GM23248 (cell line): Measurements from ENCODE around the gene C10orf105. TPM values are rescaled to one million over a fixed set of nuclear protein-coding genes. Genes with fewer than 3 reads are reported as not detected.

Source experiments
- DNase-seq: peaks from one replicate; pipeline ENCODE4 v3.0.0-alpha.2; 2015
- H2AFZ ChIP-seq: fragments of 200-600 bp; sonication (generic); 2 replicates; pipeline ENCODE4 v1.6.1; 2016; ENCODE audit warnings: antibody characterized with exemption
- H3F3A ChIP-seq: fragments of 200-600 bp; sonication (generic); 2 replicates; pipeline ENCODE4 v1.6.1; 2016; ENCODE audit warnings: mild to moderate bottlenecking, antibody characterized with exemption, mixed run types; ENCODE audit not compliant: insufficient read depth
- H3K27ac ChIP-seq: fragments of 200-600 bp; sonication (generic); 2 replicates; pipeline ENCODE4 v1.5.1; 2016; ENCODE audit warnings: mild to moderate bottlenecking
- H3K27me3 ChIP-seq: fragments of 200-600 bp; sonication (generic); replicated peaks from 2 replicates; pipeline ENCODE4 v1.6.1; 2016; ENCODE audit warnings: mild to moderate bottlenecking; ENCODE audit not compliant: insufficient read depth
- H3K36me3 ChIP-seq: fragments of 200-600 bp; sonication (generic); 2 replicates; pipeline ENCODE4 v1.6.1; 2016; ENCODE audit warnings: low read depth, mild to moderate bottlenecking
- H3K4me1 ChIP-seq: fragments of 200-600 bp; sonication (generic); 2 replicates; pipeline ENCODE4 v1.6.1; 2016; ENCODE audit warnings: mild to moderate bottlenecking; ENCODE audit not compliant: insufficient read depth
- H3K4me2 ChIP-seq: fragments of 200-600 bp; sonication (generic); one replicate; pipeline ENCODE4 v1.6.1; 2016; ENCODE audit warnings: mild to moderate bottlenecking; ENCODE audit not compliant: unreplicated experiment
- H3K4me3 ChIP-seq: fragments of 200-600 bp; sonication (generic); 2 replicates; pipeline ENCODE4 v1.5.1; 2016; ENCODE audit warnings: mild to moderate bottlenecking
- H3K79me2 ChIP-seq: fragments of 200-600 bp; sonication (generic); 2 replicates; pipeline ENCODE4 v1.6.1; 2016; ENCODE audit warnings: mild to moderate bottlenecking; ENCODE audit not compliant: insufficient read depth
- H3K9ac ChIP-seq: fragments of 200-600 bp; sonication (generic); 2 replicates; pipeline ENCODE4 v1.6.1; 2016; ENCODE audit warnings: mild to moderate bottlenecking
- H3K9me2 ChIP-seq: fragments of 200-600 bp; sonication (generic); 2 replicates; pipeline ENCODE4 v1.6.1; 2016; ENCODE audit warnings: mixed run types, mild to moderate bottlenecking, moderate library complexity; ENCODE audit not compliant: insufficient read depth
- H3K9me3 ChIP-seq: fragments of 200-600 bp; sonication (generic); one replicate; pipeline ENCODE4 v1.6.1; 2017; ENCODE audit warnings: low read depth
- H4K20me1 ChIP-seq: fragments of 200-600 bp; sonication (generic); 2 replicates; pipeline ENCODE4 v1.6.0; 2016; ENCODE audit not compliant: insufficient read depth
- EZH2 ChIP-seq: fragments of 200-600 bp; sonication (generic); IDR thresholded peaks from 2 replicates; pipeline ENCODE4 v1.6.1; 2018; ENCODE audit warnings: antibody characterized with exemption, mild to moderate bottlenecking; ENCODE audit not compliant: insufficient read depth, poor library complexity, severe bottlenecking
- EZH2phosphoT487 ChIP-seq: fragments of 200-600 bp; sonication (generic); IDR thresholded peaks from 2 replicates; pipeline ENCODE4 v1.6.1; 2018; ENCODE audit warnings: antibody characterized with exemption, moderate library complexity, mild to moderate bottlenecking, low read depth; ENCODE audit not compliant: insufficient read depth
- WGBS, 2 experiments: methylation state at CpG; one replicate each; pipeline ENCODE4 v1.1.6; 2015 to 2017; ENCODE audit warnings: low lambda C conversion rate in 2 of 2, low coverage in 1 of 2; ENCODE audit errors: missing lambda C conversion rate in 2 of 2; 5-methylcytosine and 5-hydroxymethylcytosine counted together
- in situ Hi-C: fragments of 300-500 bp; cut with MboI; formaldehyde crosslinking; loops from 2 replicates; pipeline ENCODE4 v1.15.0; 2020
- polyA plus RNA-seq: library from polyadenylated mRNA; unstranded; fragments of >200 nt; fragmentation: Nextera tagmentation; extraction: Ambion mirVana; gene quantifications from 2 replicates; pipeline ENCODE4 v1.2.1, GENCODE V29; 2016
- total RNA-seq: library from RNA; depleted of rRNA; stranded (reverse); fragments of >200 nt; shearing (Covaris generic); gene quantifications from 2 replicates; pipeline ENCODE4 v1.2.3, GENCODE V29; 2014

Gene C10orf105
- total and polyA plus RNA-seq, 2 experiments from 2014 or later = not detected

DNA sequence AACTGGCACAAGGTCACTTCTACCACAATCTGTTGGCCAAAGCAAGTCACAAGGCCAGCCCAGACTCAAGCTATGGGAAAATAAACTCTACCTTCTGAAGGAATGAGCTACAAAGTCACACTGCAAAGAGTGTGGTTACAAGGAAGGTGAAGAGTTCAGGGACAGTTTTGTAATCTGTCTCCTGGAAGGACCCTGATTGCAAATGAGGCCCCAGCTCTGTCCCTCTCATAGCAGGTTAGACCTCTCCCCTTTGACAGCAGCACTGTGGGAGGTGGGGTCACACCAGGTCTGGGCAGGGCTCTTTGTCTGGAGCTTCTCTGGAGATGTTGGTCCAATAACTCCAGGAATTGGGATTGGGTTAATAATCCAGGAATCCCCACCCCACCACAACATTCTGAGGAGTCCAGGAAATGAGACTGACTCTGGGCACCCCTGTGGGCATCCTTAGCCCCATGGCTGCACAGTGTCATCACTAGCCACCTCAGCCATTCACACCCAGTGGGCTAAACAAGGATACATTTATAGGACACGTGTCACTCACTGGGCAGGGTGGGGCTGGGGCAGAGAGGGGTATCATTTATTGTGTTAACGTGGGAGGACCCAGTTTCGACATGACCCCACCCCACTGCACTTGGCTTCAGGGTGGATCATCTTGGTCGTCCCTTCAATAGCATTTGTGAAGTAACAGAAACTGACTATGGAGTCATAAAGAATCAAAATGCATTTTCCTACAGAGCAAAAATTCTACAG lies 23.7 kb upstream of the C10orf105 start:
- 59 to 72% methylated on average over 4 of the region's 4 CpGs for WGBS, 2 experiments

GRCh38 chr10:71742301-71743088 lies 22.9 kb upstream of the C10orf105 start:
- H4K20me1 ChIP-seq = no peaks in the 10 kb centered on the region
- H3K4me1 ChIP-seq = peaks cover 9% of the 10 kb centered on the region
- no peaks in the 10 kb centered on the region for H3K9me2 ChIP-seq
- H3K79me2 ChIP-seq = no peaks in the 10 kb centered on the region
- DNase-seq = no peak
- H3F3A ChIP-seq = 0 out of 2 replicates have a peak, but pooled peaks cover 5% of the 10 kb centered on the region
- no peaks in the 10 kb centered on the region for H3K9me3 ChIP-seq
- H2AFZ ChIP-seq = no peak overlapping the region
- H3K36me3 ChIP-seq = no peaks in the 10 kb centered on the region
- H3K9ac ChIP-seq = no peak overlapping the region
- TF ChIP-seq EZH2phosphoT487 (no peak), EZH2 (no peak)
- H3K4me3 ChIP-seq = no peak overlapping the region
- in situ Hi-C loops = no loop called here
- 87 to 91% methylated on average over 10 of the region's 10 CpGs for WGBS, 2 experiments
- no peaks in the 10 kb centered on the region for H3K27me3 ChIP-seq
- no peak overlapping the region for H3K4me2 ChIP-seq
- H3K27ac ChIP-seq = no peak overlapping the region

More for the DNA sequence above, 23.7 kb upstream of the C10orf105 start:
- no peak overlapping the region for H3K4me2 ChIP-seq
- no peak for DNase-seq
- H3K27me3 ChIP-seq = no peaks in the 10 kb centered on the region
- no peak overlapping the region for H3K4me3 ChIP-seq
- no peaks in the 10 kb centered on the region for H3K9me3 ChIP-seq
- in situ Hi-C loops = no loop called here
- H2AFZ ChIP-seq = no peak overlapping the region
- H3K79me2 ChIP-seq = no peaks in the 10 kb centered on the region
- no peaks in the 10 kb centered on the region for H4K20me1 ChIP-seq
- H3K27ac ChIP-seq = no peak overlapping the region
- no peaks in the 10 kb centered on the region for H3K9me2 ChIP-seq
- no peak overlapping the region for H3K9ac ChIP-seq
- 0 out of 2 replicates have a peak, but pooled peaks cover under 1% of the 10 kb centered on the region for H3F3A ChIP-seq
- TF ChIP-seq EZH2 (no peak), EZH2phosphoT487 (no peak)
- H3K36me3 ChIP-seq = no peaks in the 10 kb centered on the region
- peaks cover 1% of the 10 kb centered on the region for H3K4me1 ChIP-seq

DNA sequence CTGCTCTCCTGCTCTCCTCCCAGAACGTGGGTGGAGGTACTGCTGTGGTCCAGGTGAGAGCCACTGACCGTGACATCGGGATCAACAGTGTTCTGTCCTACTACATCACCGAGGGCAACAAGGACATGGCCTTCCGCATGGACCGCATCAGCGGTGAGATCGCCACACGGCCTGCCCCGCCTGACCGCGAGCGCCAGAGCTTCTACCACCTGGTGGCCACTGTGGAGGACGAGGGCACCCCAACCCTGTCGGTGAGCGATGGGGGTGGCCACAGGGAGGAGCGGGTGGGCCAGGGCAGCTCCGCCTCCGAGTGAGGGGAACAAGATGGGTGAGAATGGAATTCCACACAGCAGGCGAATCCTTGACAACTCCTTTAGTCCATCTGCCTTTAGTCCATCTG lies 22.1 kb upstream of the C10orf105 start:
- no peaks in the 10 kb centered on the region for H4K20me1 ChIP-seq
- H3K9ac ChIP-seq = no peak overlapping the region
- no peaks in the 10 kb centered on the region for H3K27me3 ChIP-seq
- no peaks in the 10 kb centered on the region for H3K9me2 ChIP-seq
- WGBS, 2 experiments = 88 to 90% methylated on average over 20 of the region's 20 CpGs
- no peak overlapping the region for H3K4me2 ChIP-seq
- 0 out of 2 replicates have a peak, but pooled peaks cover 5% of the 10 kb centered on the region for H3F3A ChIP-seq
- DNase-seq = no peak
- H2AFZ ChIP-seq = no peak overlapping the region
- no peak overlapping the region for H3K4me3 ChIP-seq
- TF ChIP-seq EZH2 (no peak), EZH2phosphoT487 (no peak)
- in situ Hi-C loops = no loop called here
- H3K9me3 ChIP-seq = no peaks in the 10 kb centered on the region
- H3K36me3 ChIP-seq = no peaks in the 10 kb centered on the region
- H3K79me2 ChIP-seq = no peaks in the 10 kb centered on the region
- H3K27ac ChIP-seq = no peak overlapping the region
- peaks cover 11% of the 10 kb centered on the region for H3K4me1 ChIP-seq

- no peaks in the 10 kb centered on the region for H3K9me2 ChIP-seq
- H3K27me3 ChIP-seq = no peaks in the 10 kb centered on the region
- H3K4me2 ChIP-seq = no peak overlapping the region
- H2AFZ ChIP-seq = no peak overlapping the region
- no peak overlapping the region for H3K4me3 ChIP-seq
- H4K20me1 ChIP-seq = no peaks in the 10 kb centered on the region
- H3K9ac ChIP-seq = no peak overlapping the region
- H3K36me3 ChIP-seq = no peaks in the 10 kb centered on the region
- no peak overlapping the region for H3K27ac ChIP-seq
- peaks cover 11% of the 10 kb centered on the region for H3K4me1 ChIP-seq
- no peak for DNase-seq
- no peaks in the 10 kb centered on the region for H3K9me3 ChIP-seq
- H3F3A ChIP-seq = 0 out of 2 replicates have a peak, but pooled peaks cover 5% of the 10 kb centered on the region
- in situ Hi-C loops = no loop called here
- 31 to 50% methylated on average over 4 of the region's 4 CpGs for WGBS, 2 experiments
- no peak for TF ChIP-seq EZH2
- TF ChIP-seq EZH2phosphoT487 = no peak
- H3K79me2 ChIP-seq = no peaks in the 10 kb centered on the region
Observed at GRCh38 chr10:71741029-71741428, 21.5 kb upstream of the C10orf105 start.
